OCI-LY7 (cell line): Measurements from ENCODE around the gene SEMA3C. TPM values are rescaled to one million over a fixed set of nuclear protein-coding genes. Genes with fewer than 3 reads are reported as not detected.

Experiments used
- BruUV-seq: library from RNA; stranded (reverse); fragments of 400-500 nt; replicated peaks from 2 replicates; lab custom pipeline; 2021; lab: Mats Ljungman, UMichigan
- CTCF ChIA-PET: fragments of 300-600 bp; sonication (Branson Sonifier 250); formaldehyde crosslinking; loops from one replicate; lab custom pipeline; 2022; ENCODE audit warnings: antibody characterized with exemption; ENCODE audit not compliant: unreplicated experiment; lab: Charles Lee
- POLR2A ChIA-PET: fragments of 300-600 bp; sonication (Branson Sonifier 250); formaldehyde crosslinking; loops from one replicate; lab custom pipeline; 2022; ENCODE audit warnings: antibody characterized with exemption; lab: Charles Lee
- DNase-seq: peaks from one replicate; pipeline ENCODE4 v3.0.0-alpha.2; 2015; ENCODE audit warnings: low spot score
- H2AFZ ChIP-seq: fragments of 200-600 bp; sonication (generic), shearing (Covaris generic); 2 replicates; pipeline ENCODE4 v1.6.1; 2014; ENCODE audit warnings: mild to moderate bottlenecking, antibody characterized with exemption, low read length, moderate library complexity
- H3K27ac ChIP-seq: fragments of 200-600 bp; sonication (generic); 2 replicates; pipeline ENCODE4 v1.5.1; 2014; ENCODE audit warnings: mixed run types, low read depth, mild to moderate bottlenecking, moderate library complexity, low read length, inconsistent platforms; ENCODE audit not compliant: poor library complexity, severe bottlenecking
- H3K36me3 ChIP-seq: fragments of 200-600 bp; sonication (generic); 2 replicates; pipeline ENCODE4 v1.6.1; 2014; ENCODE audit warnings: mild to moderate bottlenecking, antibody characterized with exemption, low read length, moderate library complexity, mixed read lengths; ENCODE audit not compliant: insufficient read depth
- H3K4me1 ChIP-seq: fragments of 200-600 bp; sonication (generic); 2 replicates; pipeline ENCODE4 v1.5.1; 2014; ENCODE audit warnings: mild to moderate bottlenecking, low read length; ENCODE audit not compliant: insufficient read depth, poor library complexity, severe bottlenecking
- H3K4me2 ChIP-seq: fragments of 200-600 bp; sonication (generic); 2 replicates; pipeline ENCODE4 v1.6.1; 2014; ENCODE audit warnings: mild to moderate bottlenecking, low read length
- H3K4me3 ChIP-seq: fragments of 200-600 bp; sonication (generic); 2 replicates; pipeline ENCODE4 v1.5.1; 2014; ENCODE audit warnings: mild to moderate bottlenecking, low read depth, low read length; ENCODE audit not compliant: poor library complexity, severe bottlenecking
- H3K79me2 ChIP-seq: fragments of 200-600 bp; sonication (generic); 2 replicates; pipeline ENCODE4 v1.6.1; 2016; ENCODE audit warnings: low read depth, mild to moderate bottlenecking, low read length, moderate library complexity, mixed read lengths; ENCODE audit not compliant: insufficient read depth
- H3K9me2 ChIP-seq: fragments of 200-600 bp; sonication (generic); 2 replicates; pipeline ENCODE4 v1.6.1; 2016; ENCODE audit warnings: mild to moderate bottlenecking, low read length, mixed read lengths; ENCODE audit not compliant: insufficient read depth
- H3K9me3 ChIP-seq: fragments of 200-600 bp; sonication (generic); 2 replicates; pipeline ENCODE4 v1.6.1; 2014; ENCODE audit warnings: mild to moderate bottlenecking, mixed run types, low read length, mixed read lengths
- H4K20me1 ChIP-seq: fragments of 200-600 bp; sonication (generic); 2 replicates; pipeline ENCODE4 v1.6.1; 2014; ENCODE audit warnings: mild to moderate bottlenecking, antibody characterized with exemption, low read length, moderate library complexity, mixed read lengths; ENCODE audit not compliant: insufficient read depth
- CTCF ChIP-seq: fragments of 200-600 bp; sonication (generic); conservative IDR thresholded peaks from 2 replicates; pipeline ENCODE4 v1.5.1; 2014; ENCODE audit warnings: mild to moderate bottlenecking, antibody characterized with exemption, low read length, moderate library complexity, mixed read lengths
- EZH2phosphoT487 ChIP-seq: fragments of 200-600 bp; sonication (generic); IDR thresholded peaks from 2 replicates; pipeline ENCODE4 v1.6.1; 2018; ENCODE audit warnings: low read depth, borderline replicate concordance, mild to moderate bottlenecking, mixed run types, antibody characterized with exemption, low read length, moderate library complexity, mixed read lengths
- intact Hi-C: fragments of 100-400 bp; cut with micrococcal nuclease; formaldehyde crosslinking; loops from one replicate; pipeline ENCODE4 v1.10.0; 2022; ENCODE audit not compliant: unreplicated experiment
- total RNA-seq, 2 experiments: library from RNA; depleted of rRNA in 1 of 2; stranded (reverse); fragments of >200 nt in 1 of 2; shearing (Covaris generic) in 1 of 2; gene quantifications; 2 replicates each; pipeline ENCODE4 v1.2.3, GENCODE V29; 2014 to 2022

SEMA3C gene
- total RNA-seq, 2 experiments from 2014 or later, result not detected

- Histone ChIP-seq H3K27ac (no peak overlapping the region), H3K9me3 (no peaks in the 10 kb centered on the region), H3K9me2 (no peaks in the 10 kb centered on the region), H3K4me1 (no peaks in the 10 kb centered on the region), H3K4me3 (no peak overlapping the region), H3K4me2 (no peak overlapping the region), H2AFZ (no peak overlapping the region), H4K20me1 (no peaks in the 10 kb centered on the region), H3K79me2 (no peaks in the 10 kb centered on the region), H3K36me3 (no peaks in the 10 kb centered on the region)
- BruUV-seq, result no TSS peak
- ChIA-PET POLR2A (interaction anchor here (0.6 kb wide), 1 partner anchor 19 kb away, joined by 5 read pairs; no protein-coding TSS in a partner anchor), CTCF (no interaction called here)
- intact Hi-C loops, result no loop called here
- TF ChIP-seq CTCF, result no peak
- no peak for TF ChIP-seq EZH2phosphoT487
- no peak for DNase-seq
These were observed 10.5 kb downstream of the SEMA3C start for GRCh38 chr7:80908360-80908797.

DNA sequence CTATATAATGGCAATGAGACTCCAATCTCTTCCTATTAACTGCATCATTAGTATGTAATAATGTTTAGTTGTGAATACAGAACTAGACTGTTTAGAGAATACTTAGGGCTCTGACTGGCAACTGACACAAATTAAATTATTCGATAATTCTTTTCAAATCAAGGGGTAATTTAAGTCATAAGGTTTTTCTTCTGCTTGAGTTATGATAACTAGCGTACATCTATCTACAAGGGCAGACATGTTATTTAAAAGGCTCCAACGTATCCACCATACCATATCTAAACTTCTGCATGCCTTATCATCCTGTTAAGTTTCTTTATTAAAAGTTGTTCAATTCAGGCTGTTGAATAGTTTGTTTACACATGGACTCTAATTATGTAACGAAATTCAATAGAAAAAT lies 11.2 kb downstream of the SEMA3C start:
- no peak for DNase-seq
- no peaks in the 10 kb centered on the region for H3K36me3 ChIP-seq
- intact Hi-C loops, result no loop called here
- POLR2A ChIA-PET, result no interaction called here
- no peaks in the 10 kb centered on the region for H3K9me2 ChIP-seq
- BruUV-seq, result no TSS peak
- H3K4me3 ChIP-seq, result no peak overlapping the region
- H3K9me3 ChIP-seq, result no peaks in the 10 kb centered on the region
- no peak for TF ChIP-seq EZH2phosphoT487
- no peak for TF ChIP-seq CTCF
- no peak overlapping the region for H2AFZ ChIP-seq
- CTCF ChIA-PET, result no interaction called here
- H3K27ac ChIP-seq, result no peak overlapping the region
- H3K4me2 ChIP-seq, result no peak overlapping the region
- no peaks in the 10 kb centered on the region for H3K4me1 ChIP-seq
- no peaks in the 10 kb centered on the region for H4K20me1 ChIP-seq
- no peaks in the 10 kb centered on the region for H3K79me2 ChIP-seq

GRCh38 chr7:80907141-80907601 lies 11.7 kb downstream of the SEMA3C start:
- intact Hi-C loops, result no loop called here
- no peaks in the 10 kb centered on the region for H3K36me3 ChIP-seq
- no peak overlapping the region for H2AFZ ChIP-seq
- ChIA-PET POLR2A (no interaction called here), CTCF (no interaction called here)
- TF ChIP-seq CTCF (no peak), EZH2phosphoT487 (no peak)
- no peaks in the 10 kb centered on the region for H3K79me2 ChIP-seq
- DNase-seq, result no peak
- H3K9me2 ChIP-seq, result no peaks in the 10 kb centered on the region
- no peak overlapping the region for H3K27ac ChIP-seq
- H3K4me1 ChIP-seq, result no peaks in the 10 kb centered on the region
- BruUV-seq, result no TSS peak
- H3K9me3 ChIP-seq, result no peaks in the 10 kb centered on the region
- no peak overlapping the region for H3K4me2 ChIP-seq
- no peak overlapping the region for H3K4me3 ChIP-seq
- no peaks in the 10 kb centered on the region for H4K20me1 ChIP-seq
